GM18505 (cell line): Measurements from ENCODE around the gene MTA3.
A peak's percentile ranks its signal among the peaks of the same experiment; 100 is the strongest.

ENCODE experiments used
- ATAC-seq: cut with Tn5 transposase; IDR thresholded peaks from one replicate; pipeline ENCODE4 v1.9.1; 2021; ENCODE audit not compliant: unreplicated experiment
- POLR2A ChIP-seq: IDR thresholded peaks from 4 replicates; pipeline ENCODE4 v1.6.1; 2011; ENCODE audit warnings: borderline replicate concordance; ENCODE audit not compliant: insufficient read depth, insufficient read length; ENCODE audit errors: extremely low read depth

The MTA3 gene

GRCh38 chr2:42645551-42645950 lies 77.1 kb downstream of the MTA3 start:
- no peak for TF ChIP-seq POLR2A
- ATAC-seq, result no peak

- TF ChIP-seq POLR2A, result no peak
- ATAC-seq, result no peak
Observed at GRCh38 chr2:42648796-42649195, 80.4 kb downstream of the MTA3 start.

DNA sequence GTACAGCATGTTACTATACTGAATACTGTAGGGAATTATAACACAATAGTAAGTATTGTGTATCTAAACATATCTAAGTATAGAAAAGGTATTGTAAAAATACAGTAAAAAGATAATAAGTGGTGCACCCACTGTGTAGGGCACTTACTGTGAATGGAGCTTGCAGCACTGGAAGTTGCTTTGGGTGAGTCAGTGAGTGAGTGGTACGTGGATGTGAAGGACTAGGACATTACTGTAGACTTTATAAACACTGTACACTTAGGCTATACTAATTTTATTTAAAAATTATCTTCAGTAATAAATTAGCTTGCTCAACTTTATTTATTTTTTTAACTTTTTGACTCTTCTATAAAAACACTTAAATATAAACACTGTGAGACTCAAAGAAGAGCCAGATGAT lies 82.6 kb downstream of the MTA3 start:
- no peak for TF ChIP-seq POLR2A
- no peak for ATAC-seq

DNA sequence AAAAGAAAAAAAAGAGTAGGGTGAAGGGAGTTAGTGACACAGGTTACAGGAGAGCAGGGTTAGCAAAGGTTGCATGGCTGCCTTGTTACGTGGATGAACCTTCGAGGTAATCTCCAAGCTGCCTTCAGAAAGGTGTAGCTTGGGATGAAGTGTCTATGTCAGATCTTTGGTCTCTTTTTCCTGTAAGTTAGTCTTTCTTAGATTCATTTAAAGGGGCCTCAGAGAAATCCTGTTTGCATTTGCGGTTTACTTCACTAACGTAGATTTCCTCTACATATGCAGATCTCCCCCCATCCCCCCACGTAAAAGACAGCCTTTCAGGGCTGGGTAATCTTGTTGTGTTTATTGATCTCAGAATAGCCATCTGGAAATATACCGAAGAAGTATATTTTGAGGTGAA lies 83.7 kb downstream of the MTA3 start:
- no peak for TF ChIP-seq POLR2A
- no peak for ATAC-seq

DNA sequence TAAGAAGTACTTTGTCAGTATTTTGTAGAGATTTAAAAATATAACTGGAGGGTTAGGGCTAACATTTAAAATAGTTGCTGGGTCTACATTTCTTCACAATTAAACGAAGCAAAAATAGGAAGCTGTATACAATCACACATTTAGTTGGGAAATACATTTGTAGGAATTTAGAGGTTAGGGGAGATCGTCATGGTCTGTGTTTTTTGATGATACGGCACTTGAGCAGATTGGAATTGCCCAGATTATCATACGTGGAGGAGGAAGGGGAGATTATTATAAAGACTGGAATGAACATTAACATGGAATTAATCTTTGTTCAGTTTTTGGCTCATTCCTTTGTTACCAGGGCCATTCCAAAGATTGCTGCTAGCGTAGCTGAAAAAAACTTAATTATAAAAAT lies 84.6 kb downstream of the MTA3 start:
- no peak for ATAC-seq
- TF ChIP-seq POLR2A, result no peak

GRCh38 chr2:42653908-42654445 lies 85.5 kb downstream of the MTA3 start:
- TF ChIP-seq POLR2A, result no peak
- no peak for ATAC-seq

GRCh38 chr2:42658306-42658705 lies 89.9 kb downstream of the MTA3 start:
- TF ChIP-seq POLR2A, result no peak
- ATAC-seq, result no peak

- no peak for ATAC-seq
- no peak for TF ChIP-seq POLR2A
Observed at GRCh38 chr2:42659609-42660008, 91.2 kb downstream of the MTA3 start.

DNA sequence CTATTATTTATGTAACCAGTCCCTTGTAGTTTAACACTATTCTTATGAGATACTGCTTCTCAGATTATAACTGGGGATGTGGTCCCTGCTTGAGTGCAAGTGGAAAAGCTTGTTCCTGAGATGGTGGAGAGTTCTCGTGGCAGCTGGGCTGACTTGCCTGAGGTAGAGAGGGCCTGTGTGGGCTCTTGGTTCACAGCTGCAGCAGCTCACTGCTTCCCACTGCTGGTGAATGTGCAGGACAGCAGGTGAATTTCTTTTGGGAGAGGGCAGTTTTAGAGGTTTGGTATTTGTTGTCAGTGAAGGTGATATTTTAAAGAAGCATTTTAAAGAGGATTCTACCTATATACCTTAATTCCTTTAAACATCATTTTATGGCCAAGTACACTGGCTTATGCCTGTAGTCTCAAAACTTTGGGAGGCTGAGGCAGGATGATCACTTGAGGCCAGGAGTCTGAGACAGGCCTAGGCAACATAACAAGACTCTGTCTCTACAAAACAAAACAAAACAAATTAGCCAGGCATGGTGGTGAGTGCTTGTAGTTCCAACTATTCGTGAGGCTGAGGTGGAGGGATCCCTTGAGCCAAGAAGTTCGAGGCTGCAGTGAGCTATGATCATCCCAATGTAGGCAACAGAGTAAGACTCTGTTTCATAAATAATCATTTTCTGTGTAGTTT lies 94.8 kb downstream of the MTA3 start:
- no peak for TF ChIP-seq POLR2A
- peak; percentile 82 for ATAC-seq

GRCh38 chr2:42663828-42664227 lies 95.4 kb downstream of the MTA3 start:
- TF ChIP-seq POLR2A, result no peak
- ATAC-seq, result peak; percentile 53

DNA sequence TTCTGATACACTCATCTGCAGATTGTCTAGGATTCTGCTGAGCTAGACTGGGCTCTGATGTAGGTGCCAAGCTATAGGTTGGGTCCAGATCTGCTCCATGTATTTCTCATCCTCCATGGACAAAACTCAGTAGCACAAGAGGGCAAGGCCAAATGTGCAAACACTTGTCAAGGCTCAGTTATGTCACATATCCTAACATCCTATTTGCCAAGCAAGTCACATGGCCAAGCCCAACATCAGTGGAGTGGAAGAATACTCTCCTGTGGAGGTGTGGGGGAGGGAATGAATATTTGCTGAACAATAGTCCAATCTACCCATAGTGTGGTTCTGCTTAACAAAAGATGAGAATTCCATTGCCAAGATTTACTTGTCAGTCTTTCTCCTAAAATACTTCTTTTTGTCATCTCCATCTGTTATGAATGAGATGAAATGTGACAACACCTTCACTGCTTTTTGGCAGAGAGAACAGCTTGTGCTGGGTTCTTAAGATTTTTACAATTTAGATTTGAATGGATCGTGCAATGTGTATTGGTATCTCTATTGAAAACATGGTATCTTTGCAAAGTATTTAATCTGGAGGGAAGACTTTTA lies 105.7 kb downstream of the MTA3 start:
- TF ChIP-seq POLR2A, result no peak
- no peak for ATAC-seq

DNA sequence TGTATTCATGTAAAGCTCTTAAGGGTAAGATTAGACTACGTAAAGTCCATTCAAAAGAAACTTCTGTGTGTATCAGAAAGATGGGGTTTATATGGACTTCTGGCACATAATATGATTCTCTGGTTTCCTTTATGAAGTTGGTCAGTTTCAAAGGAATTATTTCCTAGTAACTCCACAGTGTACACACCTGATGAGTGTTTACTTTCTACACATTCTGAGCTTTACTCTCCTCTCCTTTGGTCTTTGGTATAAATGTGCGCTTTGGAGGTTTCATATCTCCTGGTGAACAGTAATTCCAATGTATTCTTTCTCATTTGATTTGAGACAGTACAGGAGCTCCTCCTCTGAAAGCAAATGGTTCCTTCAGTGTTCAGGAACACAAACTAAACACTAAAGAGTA lies 107.4 kb downstream of the MTA3 start:
- ATAC-seq, result no peak
- TF ChIP-seq POLR2A, result no peak

DNA sequence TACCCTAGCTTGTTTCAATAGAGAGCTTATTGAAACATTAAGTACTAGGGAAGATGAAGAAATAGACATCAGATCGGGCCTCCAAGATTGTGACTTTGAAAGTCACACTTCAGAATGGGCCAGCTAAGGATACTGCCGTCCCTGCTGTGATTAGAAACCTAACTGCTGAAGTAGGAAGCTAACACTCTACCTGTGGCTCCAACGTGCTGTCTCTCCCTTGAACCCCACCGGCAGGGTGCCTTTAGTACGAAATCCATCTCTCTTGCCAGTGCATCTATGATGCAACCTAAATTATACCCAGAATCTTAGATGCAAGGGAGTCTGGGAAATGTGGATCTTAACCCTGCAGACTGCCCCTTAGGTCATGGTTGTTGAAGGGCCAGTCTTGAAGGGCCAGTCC lies 116.9 kb downstream of the MTA3 start:
- no peak for TF ChIP-seq POLR2A
- ATAC-seq, result no peak

DNA sequence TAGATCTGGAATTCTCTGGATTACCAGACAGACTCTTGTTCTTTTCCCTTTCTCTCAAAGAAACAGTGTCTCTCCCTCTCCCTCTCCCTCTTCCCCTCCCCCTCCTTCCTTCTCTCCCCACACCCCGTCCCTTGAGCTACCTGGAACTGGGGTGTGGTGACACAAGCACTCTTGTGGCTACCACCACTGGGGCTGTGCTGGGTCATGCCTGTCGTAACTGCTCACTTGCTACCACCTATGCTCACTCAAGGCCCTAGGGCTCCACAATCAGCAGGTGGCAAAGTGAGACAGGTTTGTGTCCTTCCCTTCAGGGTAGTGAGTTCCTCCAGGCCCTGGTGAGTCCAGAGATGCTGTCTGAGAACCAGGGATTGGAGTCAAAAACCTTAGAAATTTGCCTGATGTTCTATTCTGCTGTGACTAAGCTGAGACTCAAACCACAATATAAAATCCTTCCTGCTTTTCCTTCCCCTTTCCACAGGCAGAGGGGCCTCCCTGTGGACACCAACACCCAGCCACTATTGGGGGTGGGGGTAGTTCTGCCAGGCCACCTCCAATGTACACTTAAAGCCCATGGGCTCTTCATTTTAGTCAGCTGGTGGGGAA lies 124.7 kb downstream of the MTA3 start:
- no peak for ATAC-seq
- TF ChIP-seq POLR2A, result no peak
